ENCODE data around the gene C11orf97. TPM values are rescaled to one million over a fixed set of nuclear protein-coding genes. Genes with fewer than 3 reads are reported as not detected.
"Not testable (repeated sequence)": the region's sequence is repeated elsewhere in the genome, so short reads cannot be mapped to it uniquely, and the experiment has no call there.

Gene C11orf97
- total RNA-seq, 1 donor from 2014 or later = not detected

- Histone ChIP-seq H3K4me1 (no peaks in the 10 kb centered on the region), H3K27ac (no peak overlapping the region), H3K9me3 (no peaks in the 10 kb centered on the region), H3K36me3 (no peaks in the 10 kb centered on the region), H3K27me3 (no peaks in the 10 kb centered on the region), H3K4me3 (no peak overlapping the region)
- DNase-seq = no peak
- TF ChIP-seq CTCF (IDR thresholded peaks at IDR 0.05) = no peak
- ATAC-seq = no peak
- intact Hi-C loops (cut with DNase I) = no loop called here
Observed at GRCh38 chr11:94568200-94568599, 55.9 kb downstream of the C11orf97 start.

GRCh38 chr11:94568717-94569116, 56.5 kb downstream of the C11orf97 start:
- Histone ChIP-seq H3K27me3 (no peaks in the 10 kb centered on the region), H3K27ac (no peak overlapping the region), H3K9me3 (no peaks in the 10 kb centered on the region), H3K4me3 (no peak overlapping the region), H3K36me3 (no peaks in the 10 kb centered on the region), H3K4me1 (no peaks in the 10 kb centered on the region)
- intact Hi-C loops (cut with DNase I) = no loop called here
- TF ChIP-seq CTCF (IDR thresholded peaks at IDR 0.05) = no peak
- ATAC-seq = no peak
- DNase-seq = no peak

GRCh38 chr11:94572975-94573374, 60.7 kb downstream of the C11orf97 start:
- H3K9me3 ChIP-seq; H3K27me3 ChIP-seq; H3K27ac ChIP-seq; ATAC-seq; intact Hi-C loops (cut with DNase I); DNase-seq; H3K36me3 ChIP-seq; H3K4me3 ChIP-seq; H3K4me1 ChIP-seq: not testable (repeated sequence)

- ATAC-seq = peak; percentile 44
- DNase-seq = no peak
- Histone ChIP-seq H3K27me3 (no peaks in the 10 kb centered on the region), H3K9me3 (no peaks in the 10 kb centered on the region), H3K27ac (no peak overlapping the region), H3K4me3 (no peak overlapping the region), H3K36me3 (no peaks in the 10 kb centered on the region), H3K4me1 (no peaks in the 10 kb centered on the region)
- intact Hi-C loops (cut with DNase I) = no loop called here
- TF ChIP-seq CTCF (IDR thresholded peaks at IDR 0.05) = no peak
Observed at GRCh38 chr11:94574193-94574961, 62.1 kb downstream of the C11orf97 start.

GRCh38 chr11:94576306-94576705, 64.0 kb downstream of the C11orf97 start:
- DNase-seq (no peak), ATAC-seq (no peak)
- TF ChIP-seq CTCF (IDR thresholded peaks at IDR 0.05) = no peak
- Histone ChIP-seq H3K36me3 (no peaks in the 10 kb centered on the region), H3K4me1 (no peaks in the 10 kb centered on the region), H3K27me3 (no peaks in the 10 kb centered on the region), H3K9me3 (no peaks in the 10 kb centered on the region), H3K4me3 (no peak overlapping the region), H3K27ac (no peak overlapping the region)
- intact Hi-C loops (cut with DNase I) = no loop called here

GRCh38 chr11:94577841-94578240, 65.6 kb downstream of the C11orf97 start:
- intact Hi-C loops (cut with DNase I) = no loop called here
- H3K27ac ChIP-seq = no peak overlapping the region
- no peak for ATAC-seq
- no peak overlapping the region for H3K4me3 ChIP-seq
- no peaks in the 10 kb centered on the region for H3K9me3 ChIP-seq
- TF ChIP-seq CTCF (IDR thresholded peaks at IDR 0.05) = no peak
- DNase-seq = no peak
- H3K4me1 ChIP-seq = no peaks in the 10 kb centered on the region
- H3K36me3 ChIP-seq = no peaks in the 10 kb centered on the region
- no peaks in the 10 kb centered on the region for H3K27me3 ChIP-seq

Small RNA genes lying within 50 kb of the gene (microRNA-seq; reads per million reads assigned to microRNA genes)
- 1.7 reads per million, percentile 3 among the genes with 10 or more reads in this experiment for gene MIR548L (ENCODE audit: borderline microRNAs expressed)

Other genes with a start within 250 kb of the C11orf97 start
- not detected for gene IZUMO1R, start 207.9 kb upstream of the C11orf97 start, total RNA-seq
- gene GPR83, start 111.0 kb upstream of the C11orf97 start, total RNA-seq = 0.12 TPM
- gene MRE11, start 18.6 kb upstream of the C11orf97 start, total RNA-seq = 17.4 TPM
- 16.6 TPM for gene ANKRD49, start 18.5 kb upstream of the C11orf97 start, total RNA-seq
- 6.0 TPM for gene FUT4, start 31.5 kb downstream of the C11orf97 start, total RNA-seq
- gene PIWIL4, start 54.9 kb downstream of the C11orf97 start, total RNA-seq = 2.9 TPM

Measured in upper lobe of right lung (tissue), 1 donor.